ENCODE data around the gene JARID2.

GRCh38 chr6:15380351-15380750, 134.5 kb downstream of the JARID2 start:
- TF ChIP-seq GATA2 (IDR thresholded peaks at IDR 0.05; ENCODE audit: low read depth, low read length) (no peak), GATA3 (IDR thresholded peaks at IDR 0.05; ENCODE audit: low read depth, low read length) (no peak)

Measured in SH-SY5Y (cell line).